GM23248 (cell line): ENCODE measurements around the gene SMIM38. TPM values are rescaled to one million over a fixed set of nuclear protein-coding genes. Genes with fewer than 3 reads are reported as not detected.

ENCODE experiments used
- DNase-seq: peaks from one replicate; pipeline ENCODE4 v3.0.0-alpha.2; 2015
- H2AFZ ChIP-seq: fragments of 200-600 bp; sonication (generic); 2 replicates; pipeline ENCODE4 v1.6.1; 2016; ENCODE audit warnings: antibody characterized with exemption
- H3F3A ChIP-seq: fragments of 200-600 bp; sonication (generic); 2 replicates; pipeline ENCODE4 v1.6.1; 2016; ENCODE audit warnings: mild to moderate bottlenecking, antibody characterized with exemption, mixed run types; ENCODE audit not compliant: insufficient read depth
- H3K27ac ChIP-seq: fragments of 200-600 bp; sonication (generic); 2 replicates; pipeline ENCODE4 v1.5.1; 2016; ENCODE audit warnings: mild to moderate bottlenecking
- H3K27me3 ChIP-seq: fragments of 200-600 bp; sonication (generic); replicated peaks from 2 replicates; pipeline ENCODE4 v1.6.1; 2016; ENCODE audit warnings: mild to moderate bottlenecking; ENCODE audit not compliant: insufficient read depth
- H3K36me3 ChIP-seq: fragments of 200-600 bp; sonication (generic); 2 replicates; pipeline ENCODE4 v1.6.1; 2016; ENCODE audit warnings: low read depth, mild to moderate bottlenecking
- H3K4me1 ChIP-seq: fragments of 200-600 bp; sonication (generic); 2 replicates; pipeline ENCODE4 v1.6.1; 2016; ENCODE audit warnings: mild to moderate bottlenecking; ENCODE audit not compliant: insufficient read depth
- H3K4me2 ChIP-seq: fragments of 200-600 bp; sonication (generic); one replicate; pipeline ENCODE4 v1.6.1; 2016; ENCODE audit warnings: mild to moderate bottlenecking; ENCODE audit not compliant: unreplicated experiment
- H3K4me3 ChIP-seq: fragments of 200-600 bp; sonication (generic); 2 replicates; pipeline ENCODE4 v1.5.1; 2016; ENCODE audit warnings: mild to moderate bottlenecking
- H3K79me2 ChIP-seq: fragments of 200-600 bp; sonication (generic); 2 replicates; pipeline ENCODE4 v1.6.1; 2016; ENCODE audit warnings: mild to moderate bottlenecking; ENCODE audit not compliant: insufficient read depth
- H3K9ac ChIP-seq: fragments of 200-600 bp; sonication (generic); 2 replicates; pipeline ENCODE4 v1.6.1; 2016; ENCODE audit warnings: mild to moderate bottlenecking
- H3K9me2 ChIP-seq: fragments of 200-600 bp; sonication (generic); 2 replicates; pipeline ENCODE4 v1.6.1; 2016; ENCODE audit warnings: mixed run types, mild to moderate bottlenecking, moderate library complexity; ENCODE audit not compliant: insufficient read depth
- H3K9me3 ChIP-seq: fragments of 200-600 bp; sonication (generic); one replicate; pipeline ENCODE4 v1.6.1; 2017; ENCODE audit warnings: low read depth
- H4K20me1 ChIP-seq: fragments of 200-600 bp; sonication (generic); 2 replicates; pipeline ENCODE4 v1.6.0; 2016; ENCODE audit not compliant: insufficient read depth
- EZH2 ChIP-seq: fragments of 200-600 bp; sonication (generic); IDR thresholded peaks from 2 replicates; pipeline ENCODE4 v1.6.1; 2018; ENCODE audit warnings: antibody characterized with exemption, mild to moderate bottlenecking; ENCODE audit not compliant: insufficient read depth, poor library complexity, severe bottlenecking
- EZH2phosphoT487 ChIP-seq: fragments of 200-600 bp; sonication (generic); IDR thresholded peaks from 2 replicates; pipeline ENCODE4 v1.6.1; 2018; ENCODE audit warnings: antibody characterized with exemption, moderate library complexity, mild to moderate bottlenecking, low read depth; ENCODE audit not compliant: insufficient read depth
- WGBS, 2 experiments: methylation state at CpG; one replicate each; pipeline ENCODE4 v1.1.6; 2015 to 2017; ENCODE audit warnings: low lambda C conversion rate in 2 of 2, low coverage in 1 of 2; ENCODE audit errors: missing lambda C conversion rate in 2 of 2; 5-methylcytosine and 5-hydroxymethylcytosine counted together
- in situ Hi-C: fragments of 300-500 bp; cut with MboI; formaldehyde crosslinking; loops from 2 replicates; pipeline ENCODE4 v1.15.0; 2020
- polyA plus RNA-seq: library from polyadenylated mRNA; unstranded; fragments of >200 nt; fragmentation: Nextera tagmentation; extraction: Ambion mirVana; gene quantifications from 2 replicates; pipeline ENCODE4 v1.2.1, GENCODE V29; 2016
- total RNA-seq: library from RNA; depleted of rRNA; stranded (reverse); fragments of >200 nt; shearing (Covaris generic); gene quantifications from 2 replicates; pipeline ENCODE4 v1.2.3, GENCODE V29; 2014; rRNA removed

The SMIM38 gene
- total and polyA plus RNA-seq, 2 experiments from 2014 or later = not detected

- no peaks in the 10 kb centered on the region for H3K9me2 ChIP-seq
- H2AFZ ChIP-seq = no peak overlapping the region
- DNase-seq = no peak
- no peaks in the 10 kb centered on the region for H4K20me1 ChIP-seq
- no peaks in the 10 kb centered on the region for H3K79me2 ChIP-seq
- in situ Hi-C loops = no loop called here
- H3F3A ChIP-seq = no peaks in the 10 kb centered on the region
- H3K36me3 ChIP-seq = no peaks in the 10 kb centered on the region
- H3K9ac ChIP-seq = no peak overlapping the region
- peaks cover 14% of the 10 kb centered on the region for H3K27me3 ChIP-seq
- 79 to 81% methylated on average over 29 to 30 of the region's 30 CpGs for WGBS, 2 experiments
- H3K27ac ChIP-seq = no peak overlapping the region
- TF ChIP-seq EZH2phosphoT487 = no peak
- TF ChIP-seq EZH2 = no peak
- no peak overlapping the region for H3K4me3 ChIP-seq
- no peak overlapping the region for H3K4me2 ChIP-seq
- no peaks in the 10 kb centered on the region for H3K9me3 ChIP-seq
- H3K4me1 ChIP-seq = no peaks in the 10 kb centered on the region
Measured at GRCh38 chr11:69204941-69205742, 49.4 kb downstream of the SMIM38 start.

Other genes starting within 250 kb of the SMIM38 start
- gene MRGPRD, start 174.9 kb upstream of the SMIM38 start, total RNA-seq = not detected in 2 replicates
- not detected in 2 replicates for gene MRGPRD, start 174.9 kb upstream of the SMIM38 start, polyA plus RNA-seq
- gene MRGPRF, start 142.7 kb upstream of the SMIM38 start, total RNA-seq = 25.3 and 36.0 TPM in 2 replicates
- gene MRGPRF, start 142.7 kb upstream of the SMIM38 start, polyA plus RNA-seq = 20.7 and 21.2 TPM in 2 replicates
- gene TPCN2, start 107.0 kb upstream of the SMIM38 start, total RNA-seq = 7.1 and 10.2 TPM in 2 replicates
- 8.5 and 8.7 TPM in 2 replicates for gene TPCN2, start 107.0 kb upstream of the SMIM38 start, polyA plus RNA-seq
- gene MYEOV, start 138.2 kb downstream of the SMIM38 start, total RNA-seq = 0.63 and 0.86 TPM in 2 replicates
- 7.2 and 8.7 TPM in 2 replicates for gene MYEOV, start 138.2 kb downstream of the SMIM38 start, polyA plus RNA-seq